ENCODE results near the gene ZNF70.

The ZNF70 gene

DNA sequence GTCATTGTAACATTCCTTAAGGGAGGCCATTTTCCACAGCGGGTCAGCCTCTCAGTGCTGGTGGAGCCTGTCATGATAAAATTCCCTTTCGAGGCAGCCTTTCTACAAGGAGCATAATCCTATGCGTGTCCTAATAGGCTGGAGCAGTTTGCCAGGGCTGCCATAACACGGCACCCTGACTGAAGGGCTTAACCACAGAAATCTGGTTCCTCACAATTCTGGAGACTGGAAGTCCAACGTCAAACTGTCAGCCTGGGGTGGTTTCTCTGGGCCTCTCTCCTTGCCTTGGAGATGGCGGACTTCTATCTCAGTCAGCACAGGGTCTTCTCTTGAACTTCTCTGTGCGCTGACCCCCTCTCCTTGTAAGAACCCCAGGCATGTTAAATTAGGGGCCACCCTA, 61.5 kb downstream of the ZNF70 start:
- no peak for DNase-seq

Measured in cerebellar nuclear complex (tissue), 1 donor.